Stomach smooth muscle (tissue), 2 donors: ENCODE measurements around the gene P2RY14.
"Not testable (repeated sequence)": the region's sequence is repeated elsewhere in the genome, so short reads cannot be mapped to it uniquely, and the experiment has no call there.

Experiments
- H3K27ac ChIP-seq: one replicate; pipeline ENCODE4 v1.7.0; 2013; ENCODE audit warnings: mild to moderate bottlenecking, low read length, inconsistent platforms
- H3K27me3 ChIP-seq, 2 donors: one replicate each; pipeline ENCODE4 v1.7.0; 2013; ENCODE audit warnings: low read length in 2 of 2; ENCODE audit not compliant: insufficient read depth in 2 of 2, control insufficient read depth in 1 of 2
- H3K36me3 ChIP-seq, 2 donors: one replicate each; pipeline ENCODE4 v1.7.0; 2013; ENCODE audit warnings: low read length in 2 of 2; ENCODE audit not compliant: control insufficient read depth in 2 of 2, insufficient read depth in 2 of 2
- H3K4me1 ChIP-seq: one replicate; pipeline ENCODE4 v1.7.0; 2013; ENCODE audit warnings: low read length; ENCODE audit not compliant: control insufficient read depth, insufficient read depth
- H3K4me3 ChIP-seq, 2 donors: one replicate each; pipeline ENCODE4 v1.7.0; 2013; ENCODE audit warnings: low read length in 2 of 2
- H3K9ac ChIP-seq, 2 donors: one replicate each; pipeline ENCODE4 v1.7.0; 2013; ENCODE audit warnings: low read length in 2 of 2, mild to moderate bottlenecking in 1 of 2
- H3K9me3 ChIP-seq, 2 donors: one replicate each; pipeline ENCODE4 v1.7.0; 2013; ENCODE audit warnings: low read length in 2 of 2; ENCODE audit not compliant: control insufficient read depth in 2 of 2
- donor health status: healthy.
- donor health status: Pancreatic carcinoma.

P2RY14 gene

GRCh38 chr3:151183265-151183671 lies 95.1 kb downstream of the P2RY14 start:
- Histone ChIP-seq H3K36me3 (no peaks in the 10 kb centered on the region), H3K9me3 (no peaks in the 10 kb centered on the region), H3K4me1 (no peaks in the 10 kb centered on the region), H3K9ac (no peak overlapping the region), H3K4me3 (no peak overlapping the region), H3K27me3 (no peaks in the 10 kb centered on the region), H3K27ac (no peak overlapping the region)

GRCh38 chr3:151182349-151183079 lies 95.8 kb downstream of the P2RY14 start:
- Histone ChIP-seq H3K36me3 (no peaks in the 10 kb centered on the region), H3K27ac (no peak overlapping the region), H3K9ac (no peak overlapping the region), H3K9me3 (no peaks in the 10 kb centered on the region), H3K27me3 (no peaks in the 10 kb centered on the region), H3K4me1 (no peaks in the 10 kb centered on the region), H3K4me3 (no peak overlapping the region)

GRCh38 chr3:151178208-151178845 lies 100.0 kb downstream of the P2RY14 start:
- H3K4me3 ChIP-seq, result no peak overlapping the region
- H3K27me3 ChIP-seq, result no peaks in the 10 kb centered on the region
- no peaks in the 10 kb centered on the region for H3K9me3 ChIP-seq
- H3K27ac ChIP-seq, result no peak overlapping the region
- no peaks in the 10 kb centered on the region for H3K36me3 ChIP-seq
- H3K9ac ChIP-seq, result no peak overlapping the region
- no peaks in the 10 kb centered on the region for H3K4me1 ChIP-seq

- H3K27ac ChIP-seq, result no peak overlapping the region
- no peaks in the 10 kb centered on the region for H3K4me1 ChIP-seq
- H3K4me3 ChIP-seq, result no peak overlapping the region
- H3K27me3 ChIP-seq, result no peaks in the 10 kb centered on the region
- H3K9me3 ChIP-seq, result no peaks in the 10 kb centered on the region
- H3K9ac ChIP-seq, result no peak overlapping the region
- no peaks in the 10 kb centered on the region for H3K36me3 ChIP-seq
These were observed 102.4 kb downstream of the P2RY14 start for GRCh38 chr3:151175952-151176351.

GRCh38 chr3:151174351-151174750 lies 104.0 kb downstream of the P2RY14 start:
- no peak overlapping the region for H3K4me3 ChIP-seq
- no peaks in the 10 kb centered on the region for H3K36me3 ChIP-seq
- no peak overlapping the region for H3K27ac ChIP-seq
- no peaks in the 10 kb centered on the region for H3K4me1 ChIP-seq
- H3K27me3 ChIP-seq, result no peaks in the 10 kb centered on the region
- no peak overlapping the region for H3K9ac ChIP-seq
- no peaks in the 10 kb centered on the region for H3K9me3 ChIP-seq

- H3K9me3 ChIP-seq, result no peaks in the 10 kb centered on the region
- H3K36me3 ChIP-seq, result no peaks in the 10 kb centered on the region
- no peak overlapping the region for H3K27ac ChIP-seq
- no peaks in the 10 kb centered on the region for H3K27me3 ChIP-seq
- no peak overlapping the region for H3K9ac ChIP-seq
- no peaks in the 10 kb centered on the region for H3K4me1 ChIP-seq
- no peak overlapping the region for H3K4me3 ChIP-seq
These were observed 107.1 kb downstream of the P2RY14 start for GRCh38 chr3:151171145-151171757.

GRCh38 chr3:151169948-151170679 lies 108.2 kb downstream of the P2RY14 start:
- H3K4me1 ChIP-seq, H3K9me3 ChIP-seq, H3K27ac ChIP-seq, H3K9ac ChIP-seq, H3K4me3 ChIP-seq, H3K27me3 ChIP-seq, H3K36me3 ChIP-seq: not testable (repeated sequence)

- no peaks in the 10 kb centered on the region for H3K4me1 ChIP-seq
These were observed 108.9 kb downstream of the P2RY14 start for GRCh38 chr3:151169262-151169947.

GRCh38 chr3:151168269-151169094 lies 109.9 kb downstream of the P2RY14 start:
- Histone ChIP-seq H3K27me3 (no peaks in the 10 kb centered on the region), H3K4me1 (no peaks in the 10 kb centered on the region), H3K9me3 (no peaks in the 10 kb centered on the region), H3K36me3 (no peaks in the 10 kb centered on the region), H3K9ac (no peak overlapping the region), H3K4me3 (no peak overlapping the region), H3K27ac (no peak overlapping the region)

More at GRCh38 chr3:151169262-151169947, 108.9 kb downstream of the P2RY14 start:
- Histone ChIP-seq H3K9me3 (no peaks in the 10 kb centered on the region), H3K27ac (no peak overlapping the region), H3K9ac (no peak overlapping the region), H3K36me3 (no peaks in the 10 kb centered on the region), H3K27me3 (no peaks in the 10 kb centered on the region), H3K4me3 (no peak overlapping the region)

- Histone ChIP-seq H3K27me3 (no peaks in the 10 kb centered on the region), H3K4me3 (no peak overlapping the region), H3K4me1 (no peaks in the 10 kb centered on the region), H3K36me3 (no peaks in the 10 kb centered on the region), H3K27ac (no peak overlapping the region), H3K9ac (no peak overlapping the region), H3K9me3 (no peaks in the 10 kb centered on the region)
These were observed 112.2 kb downstream of the P2RY14 start for GRCh38 chr3:151166161-151166560.
